Panc1 (cell line): ENCODE results near the gene UPK1A. TPM values are rescaled to one million over a fixed set of nuclear protein-coding genes. Genes with fewer than 3 reads are reported as not detected.
A peak's percentile ranks its signal among the peaks of the same experiment; 100 is the strongest.

Experiments used
- ATAC-seq: fragments of 200-7000 bp; cut with Tn5 transposase; 2 replicates; pipeline ENCODE4 v1.9.1; 2020; ENCODE audit warnings: mild to moderate bottlenecking, moderate library complexity
- BruUV-seq: library from RNA; stranded (reverse); fragments of 400-500 nt; replicated peaks from 2 replicates; lab custom pipeline; 2021; lab: Mats Ljungman, UMichigan
- CTCF ChIA-PET: fragments of 300-600 bp; sonication (Branson Sonifier 250); formaldehyde crosslinking; loops from one replicate; lab custom pipeline; 2022; ENCODE audit warnings: antibody characterized with exemption; lab: Charles Lee
- POLR2A ChIA-PET: fragments of 300-600 bp; sonication (Branson Sonifier 250); formaldehyde crosslinking; loops from one replicate; lab custom pipeline; 2022; ENCODE audit warnings: antibody characterized with exemption; lab: Charles Lee
- DNase-seq: peaks from one replicate; pipeline ENCODE4 v3.0.0-alpha.2; 2010; ENCODE audit warnings: low read depth, low spot score
- H3K27ac ChIP-seq: 2 replicates; pipeline ENCODE4 v1.5.1; 2011; ENCODE audit warnings: mild to moderate bottlenecking, low read length, inconsistent platforms
- H3K27me3 ChIP-seq: fragments of 200-500 bp; sonication (Bioruptor generic); 2 replicates; pipeline ENCODE4 v1.6.0; 2014; ENCODE audit warnings: low read length, inconsistent platforms; ENCODE audit not compliant: control insufficient read depth, insufficient read depth
- H3K36me3 ChIP-seq: fragments of 200-500 bp; sonication (Bioruptor generic); 2 replicates; pipeline ENCODE4 v1.5.1; 2014; ENCODE audit warnings: inconsistent platforms, mild to moderate bottlenecking, low read length, moderate library complexity; ENCODE audit not compliant: control insufficient read depth, insufficient read depth
- H3K4me1 ChIP-seq: 2 replicates; pipeline ENCODE4 v1.5.1; 2011; ENCODE audit warnings: inconsistent platforms, mild to moderate bottlenecking, low read length, moderate library complexity; ENCODE audit not compliant: control insufficient read depth, insufficient read depth
- H3K4me3 ChIP-seq, 2 experiments: 2 replicates each; pipeline ENCODE4 v1.5.1; 2011 to 2012; ENCODE audit warnings: low read depth in 2 of 2, low read length in 2 of 2, mild to moderate bottlenecking in 2 of 2, inconsistent platforms in 1 of 2, moderate library complexity in 1 of 2
- H3K9me3 ChIP-seq: fragments of 200-500 bp; sonication (Bioruptor generic); 2 replicates; pipeline ENCODE4 v1.5.1; 2014; ENCODE audit warnings: low read depth, mild to moderate bottlenecking, inconsistent platforms, low read length, moderate library complexity; ENCODE audit not compliant: control insufficient read depth, insufficient read depth
- CTCF ChIP-seq: fragments of 450-650 bp; IDR thresholded peaks from 2 replicates; pipeline ENCODE4 v1.5.1; 2017; ENCODE audit warnings: mild to moderate bottlenecking
- POLR2AphosphoS5 ChIP-seq: IDR thresholded peaks from 2 replicates; pipeline ENCODE4 v1.6.1; 2012; ENCODE audit warnings: mild to moderate bottlenecking, low read depth, low read length, moderate library complexity
- REST ChIP-seq, 2 experiments: IDR thresholded peaks; 2 replicates each; pipeline ENCODE4 v1.6.1; 2011 to 2012; ENCODE audit warnings: low read depth in 2 of 2, control low read depth in 1 of 2, low read length in 1 of 2, mild to moderate bottlenecking in 1 of 2, moderate library complexity in 1 of 2; ENCODE audit not compliant: insufficient read depth in 1 of 2
- SIN3A ChIP-seq: IDR thresholded peaks from 2 replicates; pipeline ENCODE4 v1.6.1; 2012; ENCODE audit warnings: low read depth, mild to moderate bottlenecking, low read length, moderate library complexity, borderline replicate concordance; ENCODE audit not compliant: insufficient read depth
- TCF7L2 ChIP-seq: IDR thresholded peaks from 2 replicates; pipeline ENCODE4 v1.6.1; 2011; ENCODE audit warnings: mild to moderate bottlenecking, low read depth, low read length, inconsistent platforms
- in situ Hi-C: cut with HindIII; loops from 2 replicates; pipeline ENCODE4 v1.10.0; 2016; ENCODE audit warnings: low sequenced_read_pairs, low pct_unique_long_range_greater_than_20kb
- intact Hi-C: fragments of 100-400 bp; cut with micrococcal nuclease; formaldehyde crosslinking; loops from one replicate; pipeline ENCODE4 v1.10.0; 2022; ENCODE audit not compliant: unreplicated experiment
- total RNA-seq: library from RNA; stranded (reverse); gene quantifications from one replicate; pipeline ENCODE4 v1.2.1, GENCODE V29; 2021; ENCODE audit not compliant: unreplicated experiment

The UPK1A gene
- total RNA-seq, 1 experiment from 2014 or later = 0.67 TPM

GRCh38 chr19:35621708-35622107, 44.6 kb upstream of the UPK1A start:
- CTCF ChIA-PET = no interaction called here
- intact Hi-C loops = no loop called here
- ATAC-seq = no peak
- H3K27me3 ChIP-seq = no peaks in the 10 kb centered on the region
- POLR2A ChIA-PET = interaction anchor here (0.7 kb wide), 1 partner anchor 12 kb away, joined by 4 read pairs; no protein-coding TSS in a partner anchor
- in situ Hi-C loops = no loop called here
- no peaks in the 10 kb centered on the region for H3K4me1 ChIP-seq
- DNase-seq = no peak
- H3K27ac ChIP-seq = no peak overlapping the region
- no TSS peak for BruUV-seq
- no peaks in the 10 kb centered on the region for H3K36me3 ChIP-seq
- no peak for TF ChIP-seq CTCF
- TF ChIP-seq SIN3A = no peak
- no peak for TF ChIP-seq TCF7L2
- H3K4me3 ChIP-seq = no peak overlapping the region
- no peaks in the 10 kb centered on the region for H3K9me3 ChIP-seq

GRCh38 chr19:35622750-35623149, 43.6 kb upstream of the UPK1A start:
- no peak overlapping the region for H3K27ac ChIP-seq
- DNase-seq (no peak), ATAC-seq (no peak)
- CTCF ChIA-PET = interaction anchor here (0.6 kb wide), 1 partner anchor 32 kb away, joined by 3 read pairs; no protein-coding TSS in a partner anchor
- no peaks in the 10 kb centered on the region for H3K36me3 ChIP-seq
- TF ChIP-seq CTCF = no peak
- no peak for TF ChIP-seq REST (IDR thresholded peaks at IDR 0.05; ENCODE audit: insufficient read depth in 1 of 2, low read depth in 2 of 2, low read length in 1 of 2)
- TF ChIP-seq SIN3A = no peak
- TF ChIP-seq TCF7L2 = no peak
- TF ChIP-seq POLR2AphosphoS5 = no peak
- intact Hi-C loops (no loop called here), in situ Hi-C loops (no loop called here)
- H3K9me3 ChIP-seq = no peaks in the 10 kb centered on the region
- H3K4me1 ChIP-seq = no peaks in the 10 kb centered on the region
- TSS peak; percentile 49 for BruUV-seq
- POLR2A ChIA-PET = no interaction called here
- H3K4me3 ChIP-seq = no peak overlapping the region
- H3K27me3 ChIP-seq = no peaks in the 10 kb centered on the region
